ENCODE measurements around the gene CAMK2G.

The CAMK2G gene

DNA sequence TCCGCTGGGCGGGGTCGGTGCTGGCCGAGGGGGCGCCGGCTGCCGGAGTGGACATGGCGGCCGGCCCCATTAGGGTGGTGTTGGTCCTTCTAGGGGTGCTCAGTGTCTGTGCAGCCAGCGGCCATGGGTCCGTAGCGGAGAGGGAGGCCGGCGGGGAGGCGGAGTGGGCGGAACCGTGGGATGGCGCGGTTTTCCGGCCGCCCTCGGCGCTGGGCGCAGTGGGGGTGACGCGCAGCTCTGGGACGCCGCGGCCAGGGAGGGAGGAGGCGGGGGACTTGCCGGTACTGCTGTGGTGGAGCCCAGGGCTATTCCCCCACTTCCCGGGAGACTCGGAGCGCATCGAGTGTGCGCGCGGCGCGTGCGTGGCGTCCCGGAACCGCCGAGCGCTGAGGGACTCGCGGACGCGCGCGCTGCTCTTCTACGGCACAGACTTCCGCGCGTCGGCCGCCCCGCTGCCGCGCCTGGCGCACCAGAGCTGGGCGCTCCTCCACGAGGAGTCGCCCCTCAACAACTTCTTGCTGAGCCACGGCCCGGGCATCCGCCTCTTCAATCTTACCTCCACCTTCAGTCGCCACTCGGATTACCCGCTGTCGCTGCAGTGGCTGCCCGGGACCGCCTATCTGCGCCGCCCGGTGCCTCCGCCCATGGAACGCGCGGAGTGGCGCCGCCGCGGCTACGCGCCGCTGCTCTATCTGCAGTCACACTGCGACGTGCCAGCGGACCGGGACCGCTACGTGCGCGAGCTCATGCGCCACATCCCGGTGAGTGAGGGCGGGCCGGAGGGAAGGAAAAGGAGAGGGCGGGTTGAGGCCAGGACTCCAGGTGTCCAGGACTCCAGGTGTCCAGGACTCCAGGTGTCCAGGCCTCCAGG is 101.8 kb downstream of the CAMK2G start:
- H3K79me2 ChIP-seq (ENCODE audit: insufficient read depth, low read length): peaks cover 33% of the 10 kb centered on the region; the same call in 1 of the 2 replicates
- H3K9me2 ChIP-seq (ENCODE audit: low read depth, low read length): no peaks in the 10 kb centered on the region
- no peaks in the 10 kb centered on the region for H3K9me3 ChIP-seq (ENCODE audit: low read length)
- no peaks in the 10 kb centered on the region for H4K20me1 ChIP-seq (ENCODE audit: insufficient read depth, low read length)
- H3K36me3 ChIP-seq (ENCODE audit: insufficient read depth, low read length): peaks cover 58% of the 10 kb centered on the region
- H2AFZ ChIP-seq (ENCODE audit: low read length): no peak overlapping the region
- no peaks in the 10 kb centered on the region for H3K27me3 ChIP-seq (ENCODE audit: insufficient read depth, low read length)
- no peaks in the 10 kb centered on the region for H3F3A ChIP-seq (ENCODE audit: insufficient read depth, low read length)
- peak overlapping the region; percentile 71 for H3K9ac ChIP-seq (ENCODE audit: low read length)
- peak overlapping the region; percentile 67 for H3K27ac ChIP-seq (ENCODE audit: low read depth, low read length, poor library complexity, severe bottlenecking)
- H3K4me2 ChIP-seq (ENCODE audit: low read length): peak overlapping the region; percentile 76
- TF ChIP-seq CTCF (IDR thresholded peaks at IDR 0.05; ENCODE audit: low read length) (0 out of 2 replicates have a peak, but pooled peaks have one; percentile 13), EZH2 (IDR thresholded peaks at IDR 0.05; ENCODE audit: borderline replicate concordance, low read length) (no peak)
- peak overlapping the region; percentile 66 for H3K4me3 ChIP-seq (ENCODE audit: low read depth, low read length, poor library complexity, severe bottlenecking)
- H3K4me1 ChIP-seq (ENCODE audit: insufficient read depth, low read length, severe bottlenecking): peaks cover 48% of the 10 kb centered on the region

DNA sequence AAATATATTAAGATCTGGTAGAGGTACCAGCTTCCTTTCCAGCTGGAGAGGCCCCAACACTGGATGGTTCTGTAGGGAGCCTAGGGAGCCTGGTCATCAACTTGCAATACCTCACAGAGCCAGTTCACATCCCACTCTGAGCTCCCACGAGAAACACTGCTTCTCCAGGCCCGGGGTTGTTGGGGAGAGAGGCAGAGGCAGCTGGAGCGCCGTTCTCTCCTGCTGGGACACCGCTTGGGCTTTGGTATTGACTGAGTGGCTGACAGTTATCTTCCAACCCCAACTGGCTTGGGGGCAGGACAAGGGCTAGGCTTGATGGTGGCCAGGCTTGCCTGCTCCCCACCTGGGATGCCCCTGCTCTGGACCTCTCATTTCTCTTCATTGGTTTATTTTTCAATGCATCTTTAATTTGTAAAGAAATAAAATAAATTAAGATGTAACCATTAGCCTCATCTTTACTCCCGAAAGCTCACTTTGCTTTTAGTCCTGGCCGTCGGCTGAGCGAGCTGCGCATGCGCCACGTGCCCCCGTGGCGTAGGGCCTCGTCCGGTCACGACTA is 102.6 kb downstream of the CAMK2G start:
- H3K36me3 ChIP-seq (ENCODE audit: insufficient read depth, low read length): peaks cover 56% of the 10 kb centered on the region
- no peak overlapping the region for H2AFZ ChIP-seq (ENCODE audit: low read length)
- peaks cover 29% of the 10 kb centered on the region; the same call in 1 of the 2 replicates for H3K79me2 ChIP-seq (ENCODE audit: insufficient read depth, low read length)
- no peaks in the 10 kb centered on the region for H3K9me2 ChIP-seq (ENCODE audit: low read depth, low read length)
- no peak for TF ChIP-seq CTCF (IDR thresholded peaks at IDR 0.05; ENCODE audit: low read length)
- TF ChIP-seq EZH2 (IDR thresholded peaks at IDR 0.05; ENCODE audit: borderline replicate concordance, low read length): no peak
- H3K4me1 ChIP-seq (ENCODE audit: insufficient read depth, low read length, severe bottlenecking): peaks cover 48% of the 10 kb centered on the region
- H3K27me3 ChIP-seq (ENCODE audit: insufficient read depth, low read length): no peaks in the 10 kb centered on the region
- H4K20me1 ChIP-seq (ENCODE audit: insufficient read depth, low read length): no peaks in the 10 kb centered on the region
- peak overlapping the region; percentile 66 for H3K4me3 ChIP-seq (ENCODE audit: low read depth, low read length, poor library complexity, severe bottlenecking)
- peak overlapping the region; percentile 76 for H3K4me2 ChIP-seq (ENCODE audit: low read length)
- H3K9ac ChIP-seq (ENCODE audit: low read length): peak overlapping the region; percentile 71
- no peaks in the 10 kb centered on the region for H3F3A ChIP-seq (ENCODE audit: insufficient read depth, low read length)
- no peaks in the 10 kb centered on the region for H3K9me3 ChIP-seq (ENCODE audit: low read length)
- H3K27ac ChIP-seq (ENCODE audit: low read depth, low read length, poor library complexity, severe bottlenecking): peak overlapping the region; percentile 67

DNA sequence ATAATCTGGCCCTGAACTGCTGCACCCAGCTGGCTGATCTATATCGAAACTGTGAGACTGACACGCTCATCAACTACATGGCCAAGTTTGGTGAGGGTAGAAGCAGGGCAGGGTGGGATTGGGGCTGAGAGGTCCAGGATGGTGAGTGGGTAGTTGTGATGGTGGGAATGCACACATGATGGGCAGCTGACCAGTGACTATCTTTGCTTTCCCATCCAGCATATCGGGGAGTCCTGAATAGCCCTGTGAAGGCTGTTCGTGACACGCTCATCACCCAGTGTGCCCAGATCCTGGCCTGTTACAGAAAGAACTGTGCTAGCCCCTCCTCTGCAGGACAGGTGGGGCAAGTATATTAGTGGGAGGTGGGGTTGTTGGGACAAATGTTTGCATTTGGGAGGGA is 105.0 kb downstream of the CAMK2G start:
- Histone ChIP-seq H3K79me2 (ENCODE audit: insufficient read depth, low read length) (peaks cover 13% of the 10 kb centered on the region; the same call in 1 of the 2 replicates), H3K27ac (ENCODE audit: low read depth, low read length, poor library complexity, severe bottlenecking) (peak overlapping the region; percentile 72), H3F3A (ENCODE audit: insufficient read depth, low read length) (no peaks in the 10 kb centered on the region), H3K9me3 (ENCODE audit: low read length) (no peaks in the 10 kb centered on the region), H3K9me2 (ENCODE audit: low read depth, low read length) (no peaks in the 10 kb centered on the region), H2AFZ (ENCODE audit: low read length) (no peak overlapping the region), H3K36me3 (ENCODE audit: insufficient read depth, low read length) (peaks cover 63% of the 10 kb centered on the region), H3K4me2 (ENCODE audit: low read length) (peak overlapping the region; percentile 55), H4K20me1 (ENCODE audit: insufficient read depth, low read length) (no peaks in the 10 kb centered on the region), H3K9ac (ENCODE audit: low read length) (peak overlapping the region; percentile 28; the same call in 1 of the 2 replicates), H3K4me1 (ENCODE audit: insufficient read depth, low read length, severe bottlenecking) (peaks cover 34% of the 10 kb centered on the region), H3K27me3 (ENCODE audit: insufficient read depth, low read length) (no peaks in the 10 kb centered on the region), H3K4me3 (ENCODE audit: low read depth, low read length, poor library complexity, severe bottlenecking) (peak overlapping the region; percentile 14)
- TF ChIP-seq CTCF (IDR thresholded peaks at IDR 0.05; ENCODE audit: low read length) (no peak), EZH2 (IDR thresholded peaks at IDR 0.05; ENCODE audit: borderline replicate concordance, low read length) (no peak)
